Stimulated activated naive CD4-positive, alpha-beta T cell treated with Interleukin-2 at 50 U/mL for 16 hours (primary cell): Measurements from ENCODE around the gene MICU1.
"Not testable (repeated sequence)": the region's sequence is repeated elsewhere in the genome, so short reads cannot be mapped to it uniquely, and the experiment has no call there.

Experiments
- DNase-seq: peaks from one replicate; lab custom pipeline; 2025; lab: John Stamatoyannopoulos, UW

MICU1 gene

DNA sequence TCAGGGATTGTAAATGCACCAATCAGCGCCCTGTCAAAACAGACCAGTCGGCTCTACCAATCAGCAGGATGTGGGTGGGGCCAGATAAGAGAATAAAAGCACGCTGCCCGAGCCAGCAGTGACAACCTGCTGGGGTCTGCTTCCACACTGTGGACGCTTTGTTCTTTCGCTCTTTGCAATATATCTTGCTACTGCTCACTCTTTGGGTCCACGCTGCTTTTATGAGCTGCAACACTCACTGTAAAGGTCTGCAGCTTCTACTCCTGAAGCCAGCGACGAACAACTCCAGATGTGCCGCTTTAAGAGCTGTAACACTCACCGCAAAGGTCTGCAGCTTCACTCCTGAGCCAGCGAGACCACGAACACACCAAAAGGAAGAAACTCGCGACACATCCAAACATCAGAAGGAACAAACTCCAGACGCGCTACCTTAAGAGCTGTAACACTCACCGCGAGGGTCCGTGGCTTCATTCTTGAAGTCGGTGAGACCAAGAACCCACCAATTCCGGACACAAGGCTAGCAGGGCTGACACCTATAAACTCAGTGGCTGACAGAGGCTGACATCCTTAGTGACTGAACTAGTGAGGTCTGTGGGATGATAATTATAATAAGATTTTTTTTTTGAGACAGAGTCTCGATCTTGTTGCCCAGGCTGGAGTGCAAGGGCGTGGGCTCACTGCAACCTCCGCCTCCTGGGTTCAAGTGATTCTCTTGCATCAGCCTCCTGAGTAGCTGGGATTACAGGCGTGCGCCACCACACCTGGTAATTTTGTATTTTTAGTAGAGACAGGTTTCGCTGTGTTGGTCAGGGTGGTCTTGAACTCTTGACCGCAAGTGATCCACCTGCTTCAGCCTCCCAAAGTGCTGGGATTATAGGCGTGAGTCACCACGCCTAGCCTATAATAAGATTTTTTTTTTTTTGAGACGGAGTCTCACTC, 298.9 kb downstream of the MICU1 start:
- peak; percentile 51 for DNase-seq

DNA sequence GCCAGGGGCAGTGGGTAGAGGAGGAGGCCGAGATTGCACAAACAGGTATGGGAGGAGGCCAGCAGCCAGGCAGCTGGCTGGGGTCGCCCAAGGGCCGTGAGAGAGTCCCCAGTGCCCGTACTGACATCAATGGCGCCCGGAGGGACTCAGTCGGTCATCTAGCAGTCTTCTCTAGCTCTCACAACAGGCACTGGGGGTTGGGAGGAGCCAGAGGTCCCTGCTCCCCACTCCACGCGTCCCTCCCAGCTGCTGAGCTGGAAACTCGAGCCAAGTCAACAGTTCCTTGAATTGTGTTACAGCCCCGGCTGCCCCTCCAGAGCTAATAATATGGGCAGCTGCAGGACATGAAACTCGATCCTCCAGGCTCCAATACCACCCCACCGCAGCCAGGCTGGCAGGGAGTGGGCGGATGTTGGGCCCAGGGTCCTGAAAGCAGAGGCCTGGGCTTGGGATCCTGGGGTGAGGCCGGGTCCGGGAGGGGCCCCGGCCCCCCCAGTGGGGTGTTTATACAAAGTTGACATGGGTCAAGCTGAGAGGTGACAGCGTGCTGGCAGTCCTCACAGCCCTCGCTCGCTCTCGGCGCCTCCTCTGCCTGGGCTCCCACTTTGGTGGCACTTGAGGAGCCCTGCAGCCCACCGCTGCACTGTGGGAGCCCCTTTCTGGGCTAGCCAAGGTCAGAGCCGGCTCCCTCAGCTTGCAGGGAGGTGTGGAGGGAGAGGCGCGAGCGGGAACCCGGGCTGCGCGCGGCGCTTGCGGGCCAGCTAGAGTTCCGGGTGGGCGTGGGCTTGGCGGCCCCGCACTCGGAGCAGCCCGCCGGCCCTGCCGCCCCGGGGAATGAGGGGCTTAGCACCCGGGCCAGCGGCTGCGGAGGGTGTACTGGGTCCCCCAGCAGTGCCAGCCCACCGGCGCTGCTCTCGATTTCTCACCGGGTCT, 300.4 kb downstream of the MICU1 start:
- DNase-seq: not testable (repeated sequence)

DNA sequence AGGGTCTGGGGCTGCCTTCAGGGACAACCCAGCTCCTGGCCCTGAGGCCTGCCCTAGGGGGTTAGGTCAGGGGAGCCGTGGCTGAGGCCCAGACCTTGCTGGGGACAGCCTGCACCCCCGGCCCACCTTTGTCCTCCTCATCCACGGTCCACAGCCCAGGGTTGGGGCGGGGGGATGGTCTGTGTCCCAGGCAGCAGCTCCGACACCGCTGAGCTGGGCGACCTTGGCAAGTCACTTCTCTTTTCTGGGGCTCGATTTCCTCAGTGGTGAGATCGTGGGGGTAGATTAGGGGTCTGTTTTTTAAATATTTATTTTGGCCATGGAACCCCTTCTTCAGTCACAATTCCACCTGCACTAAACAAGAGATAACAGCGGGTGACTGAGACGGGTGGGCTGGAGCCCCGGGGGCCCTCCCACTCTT, 302.1 kb downstream of the MICU1 start:
- no peak for DNase-seq

DNA sequence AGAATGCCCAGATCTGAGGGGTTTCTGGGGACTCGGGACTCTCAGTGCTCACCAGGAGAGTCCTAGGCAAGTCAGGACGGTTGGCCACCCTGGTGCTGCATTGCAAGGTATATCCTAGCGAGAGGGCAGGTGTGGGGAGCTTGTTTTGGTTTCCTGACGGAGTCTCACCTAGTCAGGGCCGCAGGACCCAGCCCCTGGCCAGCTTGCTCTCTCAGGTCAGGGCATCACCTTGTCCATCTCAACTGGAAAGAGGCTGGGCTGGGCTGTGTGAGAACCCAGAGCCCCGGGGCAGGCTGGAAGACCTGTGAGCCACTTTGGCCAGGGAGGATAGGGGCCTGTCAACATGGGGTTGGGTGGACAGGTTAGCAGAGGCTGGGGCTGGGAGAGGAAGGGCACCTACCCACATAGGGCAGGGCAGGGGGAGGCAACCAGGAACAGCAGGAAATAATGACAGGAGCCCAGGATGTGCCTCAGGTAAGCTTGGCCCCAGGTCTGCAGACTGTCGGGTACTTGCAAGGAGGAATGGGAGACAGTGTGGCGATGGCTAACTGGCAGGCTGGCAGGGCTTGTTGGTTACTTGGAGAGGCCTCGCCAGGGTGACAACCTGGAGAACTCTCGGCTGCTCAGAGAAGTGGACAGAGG, 302.6 kb downstream of the MICU1 start:
- DNase-seq: no peak

DNA sequence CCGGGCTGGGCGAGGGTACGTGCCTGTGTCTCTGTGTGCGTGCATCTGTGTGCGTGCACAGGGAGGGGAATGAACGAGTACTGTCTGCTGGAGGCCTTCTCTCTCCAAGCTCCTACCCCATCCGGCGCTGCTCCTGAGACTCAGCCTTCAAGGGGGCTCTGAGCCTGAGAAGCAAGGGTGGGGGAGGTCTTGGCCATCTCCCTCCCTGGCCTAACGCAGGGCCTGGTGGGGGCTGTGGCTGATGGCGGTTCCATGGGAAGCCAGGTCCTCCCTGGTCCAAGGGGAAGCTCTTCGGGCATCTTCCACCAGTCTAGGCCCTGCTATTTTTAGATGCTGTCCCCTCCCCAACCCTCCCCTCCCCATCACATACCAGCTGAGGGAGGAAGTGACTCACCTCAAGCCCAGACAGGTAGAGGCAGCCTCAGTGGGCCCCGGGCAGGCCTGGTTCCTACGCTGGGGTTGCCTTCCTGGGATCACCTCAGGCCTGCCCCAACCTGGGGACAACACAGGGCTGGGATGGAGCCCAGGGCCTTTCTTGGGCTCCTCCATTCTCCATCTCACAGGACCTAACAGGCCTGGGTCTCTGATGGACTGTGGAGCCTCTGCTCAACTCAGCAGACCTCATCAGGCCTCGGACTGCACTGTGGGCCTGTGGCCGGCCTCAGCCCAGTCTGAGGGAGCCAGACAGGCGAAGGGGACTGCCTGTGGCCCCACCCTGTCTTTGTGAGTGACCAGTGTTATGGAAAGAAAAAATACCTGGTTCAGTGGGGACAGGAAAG, 303.4 kb downstream of the MICU1 start:
- DNase-seq: peak; percentile 51

DNA sequence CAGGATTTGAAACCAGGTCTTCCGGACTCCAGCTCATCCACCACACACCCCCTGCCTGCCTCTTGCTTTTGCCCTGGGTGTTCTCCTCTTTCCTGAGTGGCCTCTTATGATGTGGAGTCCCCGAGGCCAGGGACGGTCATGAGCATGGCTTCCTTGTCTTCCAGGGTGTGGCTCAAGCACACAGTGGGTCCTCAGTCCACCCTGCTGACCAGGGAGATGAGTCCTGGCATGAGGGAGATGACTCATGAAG, 303.9 kb downstream of the MICU1 start:
- DNase-seq: no peak

DNA sequence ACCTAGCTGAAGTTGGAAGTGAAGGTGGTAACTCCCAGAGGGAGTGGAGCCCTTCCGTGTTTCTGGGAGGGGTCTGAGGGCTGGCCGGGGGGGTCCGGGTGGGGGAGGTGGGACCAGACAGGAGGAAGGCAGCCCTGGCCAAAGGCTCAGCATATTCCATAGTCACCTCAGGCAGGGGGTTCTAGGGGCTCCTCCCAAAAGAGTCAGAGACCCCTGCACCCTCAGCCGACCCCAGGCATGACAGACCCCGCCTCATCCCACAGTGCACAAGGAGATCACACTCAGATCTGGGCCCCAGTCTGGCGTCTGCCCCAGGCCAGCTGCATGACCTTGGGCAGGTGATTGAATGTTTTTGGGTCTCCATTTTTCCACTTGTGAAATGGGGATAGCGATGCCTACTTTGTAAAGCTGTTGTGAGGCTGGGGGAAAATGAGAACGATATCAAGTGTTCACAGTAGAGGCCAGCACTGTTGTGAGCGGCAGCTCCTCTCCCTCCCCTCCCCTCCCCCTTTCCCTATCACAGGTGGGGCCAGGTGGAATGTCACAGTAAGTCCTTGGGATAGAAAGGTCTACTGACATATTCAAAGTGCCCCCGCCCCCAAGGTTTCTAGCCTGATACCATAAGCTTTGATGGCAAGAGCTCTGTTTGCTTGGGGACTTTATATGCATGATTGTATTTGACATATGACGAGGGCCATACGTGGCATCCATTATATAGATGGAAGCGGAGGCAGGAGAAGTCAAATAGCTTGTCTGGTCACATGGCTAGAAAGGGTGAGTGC, 304.4 kb downstream of the MICU1 start:
- no peak for DNase-seq

DNA sequence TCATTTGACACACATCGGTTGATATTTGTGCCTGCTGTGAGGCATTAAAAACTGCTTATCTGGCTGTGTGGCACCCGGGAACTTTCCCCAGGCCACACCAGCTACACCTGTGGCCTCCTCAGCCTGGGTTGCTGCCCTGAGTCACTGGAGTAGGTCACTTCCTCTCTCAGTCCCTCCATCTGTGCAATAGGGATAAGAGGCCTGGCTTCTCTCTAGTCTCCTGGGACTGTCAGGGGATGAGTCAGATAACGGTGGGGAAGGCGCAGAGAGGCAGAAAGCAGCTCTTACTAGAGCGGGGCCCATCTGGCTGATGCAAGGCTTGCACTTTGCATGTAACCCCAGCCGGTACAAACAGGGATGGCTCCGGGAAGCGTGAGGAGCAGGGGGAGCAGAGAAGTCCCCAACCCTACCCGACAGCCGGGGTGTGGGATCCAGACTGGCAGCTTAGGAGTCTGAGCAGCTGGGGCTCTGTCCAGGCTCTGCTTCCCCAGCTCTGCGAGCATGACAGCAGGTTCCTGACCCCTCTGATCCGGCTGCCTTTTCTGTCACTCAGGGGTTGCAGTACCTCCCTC, 305.1 kb downstream of the MICU1 start:
- peak; percentile 73 for DNase-seq

DNA sequence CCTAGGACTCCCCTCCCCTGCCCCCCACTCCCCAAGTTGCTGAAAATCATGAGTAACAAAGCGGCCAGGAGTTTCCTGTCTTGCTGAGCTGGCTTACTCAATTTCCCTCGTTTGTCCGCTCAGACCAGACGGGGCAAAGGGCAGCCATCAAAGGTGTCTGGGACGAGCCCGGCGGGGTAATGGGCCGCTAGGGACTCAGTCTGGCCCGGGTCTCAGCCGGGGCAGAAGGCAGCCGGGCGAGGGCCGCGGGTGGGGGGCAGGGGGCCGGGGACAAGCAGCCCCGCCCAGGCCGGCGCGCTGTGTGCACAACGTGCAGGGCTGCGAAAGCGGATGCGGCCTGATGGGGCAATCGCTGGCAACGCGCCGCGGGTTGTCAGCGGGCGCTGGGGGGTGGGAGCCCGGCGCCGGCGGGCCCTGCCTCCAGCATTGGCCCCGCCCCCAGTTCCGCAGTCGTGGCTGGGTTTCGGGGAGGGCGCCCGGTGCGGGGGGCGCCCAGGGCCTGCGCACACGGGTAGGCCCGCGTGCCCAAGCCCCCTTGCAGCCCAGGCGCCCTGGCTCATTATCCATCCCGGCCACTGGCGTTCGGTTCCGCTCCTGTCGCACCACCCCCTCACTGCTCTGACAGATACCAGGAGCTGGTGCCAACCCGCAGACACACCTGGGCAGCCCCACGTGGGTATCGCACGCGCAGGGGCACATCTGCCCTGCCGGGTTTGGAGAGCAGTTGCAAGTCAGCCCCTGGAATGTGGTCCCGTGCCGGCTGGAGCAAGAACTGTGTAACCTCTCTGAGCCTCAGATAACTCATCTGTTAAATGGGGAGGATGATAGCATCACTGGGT, 306.2 kb downstream of the MICU1 start:
- DNase-seq: peak; percentile 83

DNA sequence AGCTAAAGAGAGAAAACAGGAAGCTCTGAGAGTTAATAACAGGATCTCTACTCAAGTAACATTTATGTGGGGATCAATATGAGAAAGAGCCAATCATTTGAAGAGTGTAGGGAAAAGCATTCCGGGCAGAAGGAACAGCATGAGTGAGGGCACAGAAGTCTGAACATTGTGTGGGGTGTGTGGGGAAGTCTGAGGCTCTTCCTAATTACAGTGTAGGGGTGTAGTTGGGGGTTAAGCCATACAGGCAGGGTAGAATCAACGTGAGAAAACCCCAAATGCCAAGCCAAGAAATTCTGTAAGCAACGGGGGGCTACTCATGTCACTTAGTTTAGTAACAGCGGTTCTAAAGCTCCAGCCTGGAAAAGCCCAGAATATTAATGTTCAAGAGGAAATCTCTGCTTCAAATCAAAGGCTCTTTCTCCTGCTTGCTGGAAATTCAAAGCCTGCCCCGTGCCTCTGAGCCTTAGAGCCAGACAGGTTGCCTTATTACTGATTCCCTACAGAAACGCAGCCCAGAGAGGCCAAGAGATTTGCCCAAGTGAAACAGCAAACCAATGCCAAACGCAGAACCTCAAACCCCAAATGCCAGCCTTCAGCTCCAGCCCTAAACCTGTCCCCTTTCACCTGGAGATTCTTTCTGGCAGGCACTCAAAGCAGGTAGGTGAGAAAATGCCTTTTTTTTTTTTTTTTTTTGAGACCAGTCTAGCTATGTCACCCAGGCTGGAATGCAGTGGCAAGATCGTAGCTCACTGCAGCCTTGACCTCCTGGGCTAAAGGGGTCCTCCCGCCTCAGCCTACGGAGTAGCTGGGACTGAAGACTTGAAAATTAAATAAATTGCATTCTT, 307.2 kb downstream of the MICU1 start:
- no peak for DNase-seq
